ENCODE measurements around the gene STARD13.

Gene STARD13

GRCh38 chr13:33080972-33081590 lies 204.5 kb downstream of the STARD13 start:
- no peak for DNase-seq (ENCODE audit: low spot score)

GRCh38 chr13:33079960-33080359 lies 205.6 kb downstream of the STARD13 start:
- DNase-seq (ENCODE audit: low spot score), result no peak
- TF ChIP-seq CTCF (IDR thresholded peaks at IDR 0.05), result no peak
- Histone ChIP-seq H3K27ac (no peak overlapping the region), H3K4me3 (no peak overlapping the region)

More at GRCh38 chr13:33080972-33081590, 204.5 kb downstream of the STARD13 start:
- TF ChIP-seq CTCF (IDR thresholded peaks at IDR 0.05), result no peak
- no peak overlapping the region for H3K27ac ChIP-seq
- H3K4me3 ChIP-seq, result no peak overlapping the region

GRCh38 chr13:33078263-33078662 lies 207.3 kb downstream of the STARD13 start:
- no peak for DNase-seq (ENCODE audit: low spot score)
- H3K4me3 ChIP-seq, result no peak overlapping the region
- H3K27ac ChIP-seq, result no peak overlapping the region
- TF ChIP-seq CTCF (IDR thresholded peaks at IDR 0.05), result no peak

- H3K27ac ChIP-seq, result no peak overlapping the region
Observed at GRCh38 chr13:33076001-33076992, 209.3 kb downstream of the STARD13 start.

GRCh38 chr13:33073338-33073737 lies 212.2 kb downstream of the STARD13 start:
- DNase-seq (ENCODE audit: low spot score), result no peak
- TF ChIP-seq CTCF (IDR thresholded peaks at IDR 0.05), result no peak
- no peak overlapping the region for H3K27ac ChIP-seq
- H3K4me3 ChIP-seq, result no peak overlapping the region

More at GRCh38 chr13:33076001-33076992, 209.3 kb downstream of the STARD13 start:
- DNase-seq (ENCODE audit: low spot score), result no peak
- no peak overlapping the region for H3K4me3 ChIP-seq
- no peak for TF ChIP-seq CTCF (IDR thresholded peaks at IDR 0.05)

- no peak for TF ChIP-seq CTCF (IDR thresholded peaks at IDR 0.05)
- no peak overlapping the region for H3K27ac ChIP-seq
- DNase-seq (ENCODE audit: low spot score), result no peak
- no peak overlapping the region for H3K4me3 ChIP-seq
Observed at GRCh38 chr13:33072759-33073158, 212.8 kb downstream of the STARD13 start.
